Measurements from ENCODE around the gene SLC4A5.

DNA sequence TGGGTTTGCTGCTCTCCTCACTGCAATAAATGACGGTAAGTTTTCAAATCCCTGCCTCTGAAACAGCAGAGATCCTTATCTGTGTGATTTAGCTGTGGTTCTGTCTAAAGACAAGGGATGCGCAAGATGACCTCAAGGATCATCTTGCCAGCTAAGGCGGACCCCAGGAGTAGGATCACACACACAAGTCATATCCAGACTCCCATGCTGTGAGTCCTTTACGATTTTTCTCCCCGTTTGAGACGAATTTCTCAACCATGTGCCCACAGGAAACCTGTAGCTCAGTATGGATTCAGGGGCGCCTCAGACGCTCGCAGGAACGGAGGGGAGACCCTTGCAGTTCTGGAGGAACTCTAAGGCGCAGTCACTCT is 48.0 kb upstream of the SLC4A5 start:
- TF ChIP-seq, protein P1, sequence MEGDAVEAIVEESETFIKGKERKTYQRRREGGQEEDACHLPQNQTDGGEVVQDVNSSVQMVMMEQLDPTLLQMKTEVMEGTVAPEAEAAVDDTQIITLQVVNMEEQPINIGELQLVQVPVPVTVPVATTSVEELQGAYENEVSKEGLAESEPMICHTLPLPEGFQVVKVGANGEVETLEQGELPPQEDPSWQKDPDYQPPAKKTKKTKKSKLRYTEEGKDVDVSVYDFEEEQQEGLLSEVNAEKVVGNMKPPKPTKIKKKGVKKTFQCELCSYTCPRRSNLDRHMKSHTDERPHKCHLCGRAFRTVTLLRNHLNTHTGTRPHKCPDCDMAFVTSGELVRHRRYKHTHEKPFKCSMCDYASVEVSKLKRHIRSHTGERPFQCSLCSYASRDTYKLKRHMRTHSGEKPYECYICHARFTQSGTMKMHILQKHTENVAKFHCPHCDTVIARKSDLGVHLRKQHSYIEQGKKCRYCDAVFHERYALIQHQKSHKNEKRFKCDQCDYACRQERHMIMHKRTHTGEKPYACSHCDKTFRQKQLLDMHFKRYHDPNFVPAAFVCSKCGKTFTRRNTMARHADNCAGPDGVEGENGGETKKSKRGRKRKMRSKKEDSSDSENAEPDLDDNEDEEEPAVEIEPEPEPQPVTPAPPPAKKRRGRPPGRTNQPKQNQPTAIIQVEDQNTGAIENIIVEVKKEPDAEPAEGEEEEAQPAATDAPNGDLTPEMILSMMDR (IDR thresholded peaks at IDR 0.05), result no peak
- no peak for TF ChIP-seq ZFX (IDR thresholded peaks at IDR 0.05; ENCODE audit: borderline replicate concordance)

All from 22Rv1 (cell line).